Neural progenitor cell (in vitro differentiated cells): ENCODE measurements around the gene ERN1.

Experiments
- CTCF ChIP-seq: fragments of 200-600 bp; sonication (generic); IDR thresholded peaks from 2 replicates; pipeline ENCODE4 v1.5.1; 2017; ENCODE audit warnings: antibody characterized with exemption, mild to moderate bottlenecking
- EZH2 ChIP-seq: fragments of 200-600 bp; sonication (generic); IDR thresholded peaks from 2 replicates; pipeline ENCODE4 v1.6.1; 2017; ENCODE audit warnings: antibody characterized with exemption, mild to moderate bottlenecking, moderate library complexity
- EZH2phosphoT487 ChIP-seq: fragments of 200-600 bp; sonication (generic); IDR thresholded peaks from 2 replicates; pipeline ENCODE4 v1.6.1; 2017; ENCODE audit warnings: antibody characterized with exemption

GRCh38 chr17:64016974-64017373 is 113.0 kb downstream of the ERN1 start:
- TF ChIP-seq CTCF (no peak), EZH2phosphoT487 (no peak), EZH2 (no peak)
